MG63 (cell line): ENCODE measurements around the gene CHM. TPM values are rescaled to one million over a fixed set of nuclear protein-coding genes. Genes with fewer than 3 reads are reported as not detected.
"Not testable (repeated sequence)": the region's sequence is repeated elsewhere in the genome, so short reads cannot be mapped to it uniquely, and the experiment has no call there.

Source experiments
- DNase-seq: peaks from one replicate; pipeline ENCODE4 v3.0.0-alpha.2; 2020
- H3K27me3 ChIP-seq: fragments of 250-450 bp; sonication (Bioruptor Pico); 2 replicates; pipeline ENCODE4 v1.5.1; 2020; ENCODE audit warnings: mild to moderate bottlenecking, moderate library complexity
- H3K36me3 ChIP-seq: fragments of 250-450 bp; sonication (Bioruptor Pico); 2 replicates; pipeline ENCODE4 v1.5.1; 2020; ENCODE audit warnings: mild to moderate bottlenecking, moderate library complexity
- H3K4me3 ChIP-seq: fragments of 250-450 bp; sonication (Bioruptor Pico); 2 replicates; pipeline ENCODE4 v1.5.1; 2020; ENCODE audit warnings: mild to moderate bottlenecking, moderate library complexity
- H3K9me3 ChIP-seq: fragments of 250-450 bp; sonication (Bioruptor Pico); 2 replicates; pipeline ENCODE4 v1.5.1; 2020; ENCODE audit warnings: mild to moderate bottlenecking, moderate library complexity
- total RNA-seq: library from RNA; depleted of rRNA; stranded (reverse); fragments of >200 nt; shearing (Covaris generic); gene quantifications from 2 replicates; pipeline ENCODE4 v1.2.3, GENCODE V29; 2014; ENCODE audit warnings: low replicate concordance

CHM gene
- total RNA-seq, 1 experiment from 2014 or later = 8.0 TPM

GRCh38 chrX:85944751-85945150 lies 102.6 kb downstream of the CHM start:
- not testable (repeated sequence) for DNase-seq, H3K9me3 ChIP-seq, H3K27me3 ChIP-seq, H3K36me3 ChIP-seq, H3K4me3 ChIP-seq

DNA sequence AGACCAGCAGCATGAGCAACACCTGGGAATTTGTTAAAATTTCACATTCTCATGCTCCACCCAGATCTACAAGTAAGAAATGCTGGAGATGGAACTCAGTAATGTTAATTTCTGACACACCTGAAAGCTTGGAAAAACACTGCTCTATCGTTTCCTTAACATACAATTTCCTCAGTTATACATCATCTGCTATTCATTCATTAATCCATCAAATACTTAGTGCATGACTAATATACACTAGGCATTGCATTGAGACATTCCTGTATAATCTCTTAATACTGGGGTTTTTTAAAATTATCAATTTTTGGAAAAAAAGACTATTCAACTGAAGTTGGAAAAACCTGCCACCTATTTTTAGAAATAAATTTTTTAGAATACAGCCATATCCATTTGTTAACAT lies 106.1 kb downstream of the CHM start:
- no peak for DNase-seq
- Histone ChIP-seq H3K36me3 (no peaks in the 10 kb centered on the region), H3K27me3 (no peaks in the 10 kb centered on the region), H3K9me3 (no peaks in the 10 kb centered on the region), H3K4me3 (no peak overlapping the region)

DNA sequence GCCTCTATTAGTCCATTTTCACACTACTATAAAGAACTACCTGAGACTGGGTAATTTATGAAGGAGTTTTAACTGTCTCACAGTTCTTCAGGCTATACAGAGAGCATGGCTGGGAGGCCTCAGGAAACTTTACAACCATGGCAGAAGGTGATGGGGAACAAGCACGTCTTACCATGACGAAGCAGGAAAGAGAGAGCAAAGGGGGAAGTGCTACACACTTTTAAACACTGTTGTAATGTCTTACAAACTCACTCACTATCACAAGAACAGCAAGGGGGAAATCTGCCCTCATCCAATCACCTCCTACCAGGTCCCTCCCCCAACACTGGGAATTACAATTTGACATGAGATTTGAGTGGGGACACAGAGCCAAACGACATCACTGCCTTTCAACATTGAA lies 107.4 kb downstream of the CHM start:
- not testable (repeated sequence) for H3K27me3 ChIP-seq, H3K9me3 ChIP-seq, DNase-seq, H3K36me3 ChIP-seq, H3K4me3 ChIP-seq

DNA sequence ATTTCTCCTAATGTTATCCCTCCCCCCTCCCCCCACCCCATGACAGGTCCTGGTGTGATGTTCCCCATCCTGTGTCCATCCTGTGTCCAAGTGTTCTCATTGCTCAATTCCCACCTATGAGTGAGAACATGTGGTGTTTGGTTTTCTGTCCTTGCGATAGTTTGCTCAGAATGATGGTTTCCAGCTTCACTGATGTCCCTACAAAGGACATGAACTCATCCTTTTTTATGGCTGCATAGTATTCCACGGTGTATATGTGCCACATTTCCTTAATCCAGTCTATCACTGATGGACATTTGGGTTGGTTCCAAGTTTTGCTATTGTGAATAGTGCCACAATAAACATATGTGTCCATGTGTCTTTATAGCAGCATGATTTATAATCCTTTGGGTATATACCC lies 113.0 kb downstream of the CHM start:
- H3K4me3 ChIP-seq, H3K36me3 ChIP-seq, DNase-seq, H3K9me3 ChIP-seq, H3K27me3 ChIP-seq: not testable (repeated sequence)

DNA sequence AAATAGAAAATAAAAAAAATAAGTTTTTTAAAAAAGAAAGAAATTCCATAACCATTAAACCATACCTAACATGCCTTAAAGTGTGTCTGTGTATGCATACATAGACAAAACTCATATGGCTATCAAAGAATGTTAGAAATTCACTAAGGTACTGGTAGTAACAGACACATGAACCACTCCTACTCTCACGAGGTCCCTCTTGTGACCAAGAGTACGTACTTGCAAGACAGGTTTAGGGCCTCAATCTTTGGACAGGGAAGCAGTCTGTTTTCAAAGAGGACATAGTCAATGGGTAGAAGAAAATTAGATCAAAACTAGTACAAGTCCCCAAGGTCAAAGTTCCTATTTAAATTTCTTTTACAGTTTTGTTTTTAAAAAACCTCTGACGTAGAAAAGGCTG lies 117.3 kb downstream of the CHM start:
- Histone ChIP-seq H3K36me3 (no peaks in the 10 kb centered on the region), H3K9me3 (no peaks in the 10 kb centered on the region), H3K27me3 (no peaks in the 10 kb centered on the region), H3K4me3 (no peak overlapping the region)
- no peak for DNase-seq

DNA sequence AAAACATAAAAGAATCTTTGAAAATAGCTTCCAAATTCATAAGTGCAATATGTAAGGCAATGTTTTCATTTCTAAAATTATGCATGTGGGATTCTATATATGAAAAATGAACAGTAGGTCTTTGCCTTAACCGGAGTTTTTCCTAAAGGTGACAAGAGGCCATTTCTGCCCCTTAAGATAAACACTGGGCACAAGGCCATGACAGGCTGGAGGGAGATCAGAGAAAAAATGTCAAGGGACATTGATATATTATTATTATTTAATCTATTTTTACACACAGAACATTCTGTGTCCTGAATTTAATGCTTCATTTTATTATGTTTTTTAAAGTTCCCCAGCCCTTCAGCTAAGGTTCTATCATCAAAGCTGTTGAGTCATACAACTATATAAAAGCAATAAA lies 118.8 kb downstream of the CHM start:
- no peak overlapping the region for H3K4me3 ChIP-seq
- no peak for DNase-seq
- H3K9me3 ChIP-seq = no peaks in the 10 kb centered on the region
- no peaks in the 10 kb centered on the region for H3K27me3 ChIP-seq
- no peaks in the 10 kb centered on the region for H3K36me3 ChIP-seq

DNA sequence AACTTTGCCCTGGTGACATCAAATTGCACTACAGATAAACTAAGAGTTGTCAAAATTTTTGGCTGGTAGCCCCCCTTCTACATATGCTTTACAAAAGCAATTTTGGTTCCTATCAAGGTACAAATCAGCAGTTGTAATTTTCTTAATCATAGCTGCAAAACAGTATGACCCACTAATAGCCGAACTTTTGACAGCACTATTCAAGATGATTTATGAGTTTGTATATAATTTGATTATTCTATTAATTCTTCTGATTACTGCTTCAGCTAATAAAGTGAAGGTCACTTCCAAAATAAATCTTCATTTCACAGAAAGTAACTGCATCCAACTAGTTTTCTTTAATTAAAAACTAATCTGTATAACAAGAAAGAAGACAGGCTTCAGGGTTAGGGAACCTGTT lies 119.6 kb downstream of the CHM start:
- Histone ChIP-seq H3K36me3 (no peaks in the 10 kb centered on the region), H3K4me3 (no peak overlapping the region), H3K27me3 (no peaks in the 10 kb centered on the region), H3K9me3 (no peaks in the 10 kb centered on the region)
- no peak for DNase-seq

DNA sequence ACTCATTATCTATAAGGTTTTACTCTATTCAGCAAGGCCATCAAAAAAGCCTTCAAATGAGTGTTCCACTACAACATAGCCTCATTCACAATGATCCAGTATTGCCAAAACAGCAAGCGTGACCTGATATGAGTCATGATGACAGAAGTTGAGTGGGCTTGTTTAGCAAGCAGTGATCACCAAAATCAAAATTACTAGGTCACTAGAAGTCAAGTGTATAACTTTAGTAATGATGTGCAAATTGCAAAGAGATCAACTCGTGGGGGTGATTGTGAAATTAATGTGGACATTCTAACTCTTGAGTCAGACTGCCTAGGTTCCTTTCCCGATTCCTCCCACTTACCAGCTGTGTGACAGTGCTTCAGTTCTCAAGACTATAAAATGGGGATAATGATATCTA lies 124.5 kb downstream of the CHM start:
- H3K9me3 ChIP-seq = no peaks in the 10 kb centered on the region
- no peak overlapping the region for H3K4me3 ChIP-seq
- no peaks in the 10 kb centered on the region for H3K27me3 ChIP-seq
- no peaks in the 10 kb centered on the region for H3K36me3 ChIP-seq
- DNase-seq = peak; percentile 32

- not testable (repeated sequence) for DNase-seq, H3K27me3 ChIP-seq, H3K36me3 ChIP-seq, H3K4me3 ChIP-seq, H3K9me3 ChIP-seq
Observed at GRCh38 chrX:85916656-85917280, 130.6 kb downstream of the CHM start.

DNA sequence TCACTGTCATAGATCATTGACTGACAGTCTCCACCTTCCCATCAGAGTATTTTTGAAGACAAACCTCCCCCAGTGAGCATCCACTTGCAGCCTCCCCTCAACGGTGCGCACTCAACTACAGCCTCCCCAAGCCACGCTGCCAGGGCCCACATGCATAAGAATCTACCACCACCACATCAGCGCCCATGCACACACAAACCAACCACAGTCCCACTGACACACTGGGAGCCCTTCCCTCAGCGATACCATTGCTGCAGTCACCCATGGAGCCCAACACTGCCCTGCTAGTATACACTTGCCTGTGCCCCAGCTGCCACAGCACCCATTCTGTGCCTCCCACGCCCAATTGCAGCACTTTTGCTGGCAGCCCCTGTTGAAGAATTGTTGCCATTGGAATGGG lies 132.9 kb downstream of the CHM start:
- Histone ChIP-seq H3K36me3 (no peaks in the 10 kb centered on the region), H3K27me3 (no peaks in the 10 kb centered on the region), H3K9me3 (no peaks in the 10 kb centered on the region), H3K4me3 (no peak overlapping the region)
- DNase-seq = no peak

DNA sequence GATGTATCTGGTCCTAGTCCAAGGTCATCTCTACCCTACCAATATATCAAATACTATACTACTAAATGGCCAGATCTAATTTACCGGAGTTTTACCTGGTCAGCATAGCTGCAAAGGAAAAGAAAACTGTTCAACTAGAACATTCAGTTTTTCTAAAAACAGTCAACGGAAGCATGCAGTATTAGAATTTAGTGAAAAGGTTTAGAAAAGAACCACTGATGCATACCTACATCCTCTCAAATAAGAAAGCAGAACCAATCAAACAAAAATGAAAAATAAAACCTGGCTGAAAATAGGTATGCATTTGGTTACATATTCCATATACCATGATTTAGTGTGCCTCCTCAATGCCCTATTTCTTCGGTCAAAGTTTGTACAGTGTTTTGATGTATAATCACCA lies 140.0 kb downstream of the CHM start:
- DNase-seq = no peak
- no peaks in the 10 kb centered on the region for H3K27me3 ChIP-seq
- no peaks in the 10 kb centered on the region for H3K36me3 ChIP-seq
- H3K4me3 ChIP-seq = no peak overlapping the region
- no peaks in the 10 kb centered on the region for H3K9me3 ChIP-seq

DNA sequence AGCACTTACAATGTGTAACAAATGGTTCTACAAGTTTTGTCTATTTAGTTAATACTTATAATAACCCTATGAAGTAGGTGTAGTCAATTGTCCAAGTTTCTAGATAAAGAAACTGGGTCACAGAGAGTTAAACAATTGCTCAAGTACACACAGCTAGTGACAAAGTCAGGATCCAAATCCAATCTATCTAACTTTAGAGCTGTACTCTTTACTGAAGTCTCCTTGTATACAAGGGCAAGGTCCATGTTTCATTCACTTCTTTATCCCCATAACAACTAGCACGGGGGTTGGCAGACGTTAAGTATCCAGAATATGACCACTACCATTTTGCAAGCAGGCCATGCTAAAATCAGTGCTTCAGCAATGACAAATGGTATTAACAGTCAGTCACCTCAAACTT lies 141.0 kb downstream of the CHM start:
- H3K36me3 ChIP-seq = no peaks in the 10 kb centered on the region
- no peak overlapping the region for H3K4me3 ChIP-seq
- no peaks in the 10 kb centered on the region for H3K9me3 ChIP-seq
- no peaks in the 10 kb centered on the region for H3K27me3 ChIP-seq
- no peak for DNase-seq

DNA sequence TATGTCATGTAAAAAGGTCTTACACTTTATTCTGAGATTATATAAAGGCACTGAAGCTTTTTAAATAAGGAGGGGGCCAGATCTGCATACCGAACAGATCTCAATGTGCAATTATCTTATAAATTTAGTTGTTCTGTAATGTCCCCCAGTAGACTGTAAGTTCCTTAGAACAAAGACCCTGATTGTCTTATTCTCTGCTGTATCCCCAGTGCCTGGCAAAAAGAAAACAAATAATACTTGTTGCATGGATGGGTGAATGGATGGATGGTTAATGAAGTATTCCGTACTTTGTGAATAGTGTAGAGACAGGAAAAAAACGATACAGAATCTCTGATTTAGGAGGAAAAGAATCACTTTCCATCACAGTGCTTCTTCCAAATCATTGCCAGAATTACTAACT lies 141.5 kb downstream of the CHM start:
- Histone ChIP-seq H3K9me3 (no peaks in the 10 kb centered on the region), H3K36me3 (no peaks in the 10 kb centered on the region), H3K4me3 (no peak overlapping the region), H3K27me3 (no peaks in the 10 kb centered on the region)
- DNase-seq = no peak

- Histone ChIP-seq H3K36me3 (no peaks in the 10 kb centered on the region), H3K4me3 (no peak overlapping the region), H3K27me3 (no peaks in the 10 kb centered on the region), H3K9me3 (no peaks in the 10 kb centered on the region)
- DNase-seq = no peak
Observed at GRCh38 chrX:85903692-85904471, 143.5 kb downstream of the CHM start.

GRCh38 chrX:85897362-85898126 lies 149.8 kb downstream of the CHM start:
- H3K9me3 ChIP-seq = no peaks in the 10 kb centered on the region
- H3K27me3 ChIP-seq = no peaks in the 10 kb centered on the region
- no peak for DNase-seq
- no peak overlapping the region for H3K4me3 ChIP-seq
- H3K36me3 ChIP-seq = no peaks in the 10 kb centered on the region; the same call in 1 of the 2 replicates

GRCh38 chrX:85882601-85883000 lies 164.8 kb downstream of the CHM start:
- H3K9me3 ChIP-seq = no peaks in the 10 kb centered on the region
- DNase-seq = no peak
- no peaks in the 10 kb centered on the region for H3K27me3 ChIP-seq
- no peak overlapping the region for H3K4me3 ChIP-seq
- no peaks in the 10 kb centered on the region for H3K36me3 ChIP-seq

- no peaks in the 10 kb centered on the region for H3K27me3 ChIP-seq
Observed at GRCh38 chrX:85870585-85870984, 176.8 kb downstream of the CHM start.

DNA sequence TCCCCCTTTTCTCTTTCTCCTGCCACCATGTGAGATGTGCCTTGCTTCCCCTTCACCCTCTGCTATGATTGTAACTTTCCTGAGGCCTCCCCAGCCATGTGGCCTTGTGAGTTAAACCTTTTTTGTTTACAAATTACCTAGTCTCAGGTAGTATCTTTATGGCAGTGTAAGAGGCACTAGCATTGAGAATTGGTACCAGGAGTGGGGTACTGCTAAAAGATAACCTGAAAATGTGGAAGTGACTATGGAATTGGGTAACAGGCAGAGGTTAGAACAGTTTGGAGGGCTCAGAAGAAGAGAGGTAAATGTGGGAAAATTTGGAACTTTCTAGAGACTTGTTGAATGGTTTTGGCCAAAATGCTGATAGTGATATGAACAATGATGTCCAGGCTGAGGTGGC lies 182.0 kb downstream of the CHM start:
- no peak overlapping the region for H3K4me3 ChIP-seq
- no peaks in the 10 kb centered on the region for H3K27me3 ChIP-seq
- no peaks in the 10 kb centered on the region for H3K36me3 ChIP-seq
- no peaks in the 10 kb centered on the region for H3K9me3 ChIP-seq
- DNase-seq = no peak

More at GRCh38 chrX:85870585-85870984, 176.8 kb downstream of the CHM start:
- Histone ChIP-seq H3K9me3 (no peaks in the 10 kb centered on the region), H3K4me3 (no peak overlapping the region), H3K36me3 (no peaks in the 10 kb centered on the region)
- DNase-seq = no peak
